COLO829 (cell line): ENCODE results near the gene PHF19.
A peak's percentile ranks its signal among the peaks of the same experiment; 100 is the strongest.

ENCODE experiments used
- DNase-seq: peaks from one replicate; pipeline ENCODE4 v3.0.0; 2012; ENCODE audit warnings: low spot score

PHF19 gene

GRCh38 chr9:120873512-120873911 is 3.5 kb downstream of the PHF19 start:
- no peak for DNase-seq

- DNase-seq, result no peak
Observed at GRCh38 chr9:120872791-120873502, 4.0 kb downstream of the PHF19 start.

GRCh38 chr9:120870206-120870605 is 6.8 kb downstream of the PHF19 start:
- DNase-seq, result no peak

- DNase-seq, result no peak
Observed at GRCh38 chr9:120869726-120870125, 7.3 kb downstream of the PHF19 start.

- DNase-seq, result no peak
Observed at GRCh38 chr9:120869360-120869687, 7.7 kb downstream of the PHF19 start.

GRCh38 chr9:120868676-120869359 is 8.2 kb downstream of the PHF19 start:
- DNase-seq, result peak; percentile 97

GRCh38 chr9:120868339-120868675 is 8.7 kb downstream of the PHF19 start:
- DNase-seq, result peak; percentile 27

- DNase-seq, result no peak
Observed at GRCh38 chr9:120867676-120868338, 9.2 kb downstream of the PHF19 start.

- no peak for DNase-seq
Observed at GRCh38 chr9:120866651-120867050, 10.3 kb downstream of the PHF19 start.

- no peak for DNase-seq
Observed at GRCh38 chr9:120865809-120866208, 11.2 kb downstream of the PHF19 start.

GRCh38 chr9:120865176-120865575 is 11.8 kb downstream of the PHF19 start:
- DNase-seq, result no peak

GRCh38 chr9:120864719-120865118 is 12.3 kb downstream of the PHF19 start:
- DNase-seq, result no peak

- no peak for DNase-seq
Observed at GRCh38 chr9:120863833-120864232, 13.2 kb downstream of the PHF19 start.

GRCh38 chr9:120862452-120862851 is 14.5 kb downstream of the PHF19 start:
- DNase-seq, result no peak

GRCh38 chr9:120861935-120862334 is 15.1 kb downstream of the PHF19 start:
- no peak for DNase-seq

- DNase-seq, result no peak
Observed at GRCh38 chr9:120860083-120860482, 16.9 kb downstream of the PHF19 start.

- no peak for DNase-seq
Observed at GRCh38 chr9:120859361-120859760, 17.6 kb downstream of the PHF19 start.

GRCh38 chr9:120857902-120858301 is 19.1 kb downstream of the PHF19 start:
- no peak for DNase-seq

- no peak for DNase-seq
Observed at GRCh38 chr9:120857481-120857880, 19.5 kb downstream of the PHF19 start.

- no peak for DNase-seq
Observed at GRCh38 chr9:120856700-120857099, 20.3 kb downstream of the PHF19 start.

- no peak for DNase-seq
Observed at GRCh38 chr9:120855827-120856670, 20.9 kb downstream of the PHF19 start.

- DNase-seq, result no peak
Observed at GRCh38 chr9:120854596-120855327, 22.2 kb downstream of the PHF19 start.
